Measurements from ENCODE around the gene PPP4R3A.
"Not testable (repeated sequence)": the region's sequence is repeated elsewhere in the genome, so short reads cannot be mapped to it uniquely, and the experiment has no call there.

Gene PPP4R3A

GRCh38 chr14:91501951-91502930 is 7.9 kb downstream of the PPP4R3A start:
- no peak for DNase-seq

- DNase-seq = no peak
Observed at GRCh38 chr14:91501348-91501747, 8.8 kb downstream of the PPP4R3A start.

GRCh38 chr14:91496790-91497189 is 13.3 kb downstream of the PPP4R3A start:
- no peak for DNase-seq

GRCh38 chr14:91494392-91495065 is 15.6 kb downstream of the PPP4R3A start:
- not testable (repeated sequence) for DNase-seq

- no peak for DNase-seq
Observed at GRCh38 chr14:91493169-91493568, 16.9 kb downstream of the PPP4R3A start.

- no peak for DNase-seq
Observed at GRCh38 chr14:91484744-91485143, 25.4 kb downstream of the PPP4R3A start.

- DNase-seq = peak; percentile 41
Observed at GRCh38 chr14:91484186-91484585, 25.9 kb downstream of the PPP4R3A start.

GRCh38 chr14:91482263-91483013 is 27.7 kb downstream of the PPP4R3A start:
- DNase-seq = no peak

GRCh38 chr14:91477388-91477787 is 32.7 kb downstream of the PPP4R3A start:
- DNase-seq = no peak

- DNase-seq = no peak
Observed at GRCh38 chr14:91473046-91473445, 37.1 kb downstream of the PPP4R3A start.

GRCh38 chr14:91470216-91470615 is 39.9 kb downstream of the PPP4R3A start:
- no peak for DNase-seq

- DNase-seq = no peak
Observed at GRCh38 chr14:91466192-91466591, 43.9 kb downstream of the PPP4R3A start.

- no peak for DNase-seq
Observed at GRCh38 chr14:91464615-91465205, 45.4 kb downstream of the PPP4R3A start.

- DNase-seq = no peak
Observed at GRCh38 chr14:91458612-91459011, 51.5 kb downstream of the PPP4R3A start.

GRCh38 chr14:91456283-91456682 is 53.8 kb downstream of the PPP4R3A start:
- DNase-seq = no peak

- no peak for DNase-seq
Observed at GRCh38 chr14:91454580-91454979, 55.5 kb downstream of the PPP4R3A start.

GRCh38 chr14:91454155-91454554 is 56.0 kb downstream of the PPP4R3A start:
- no peak for DNase-seq

- DNase-seq = no peak
Observed at GRCh38 chr14:91453744-91454143, 56.4 kb downstream of the PPP4R3A start.

- DNase-seq = no peak
Observed at GRCh38 chr14:91444335-91445020, 65.6 kb downstream of the PPP4R3A start.

GRCh38 chr14:91439345-91439744 is 70.8 kb downstream of the PPP4R3A start:
- DNase-seq = no peak

GRCh38 chr14:91438845-91439244 is 71.3 kb downstream of the PPP4R3A start:
- DNase-seq = no peak

- DNase-seq = not testable (repeated sequence)
Observed at GRCh38 chr14:91436266-91436665, 73.8 kb downstream of the PPP4R3A start.

Data from hematopoietic multipotent progenitor cell treated with erythropoietin and hydrocortisone succinate and interleukin-3 and kit ligand, for 8 days (in vitro differentiated cells).